Osteoblast (primary cell): ENCODE data around the gene HCFC1. TPM values are rescaled to one million over a fixed set of nuclear protein-coding genes. Genes with fewer than 3 reads are reported as not detected.

ENCODE experiments used
- DNase-seq: peaks from one replicate; pipeline ENCODE4 v3.0.0; 2011; ENCODE audit warnings: low spot score, mixed read lengths; ENCODE audit not compliant: insufficient read length; ENCODE audit errors: missing footprints
- H2AFZ ChIP-seq: 2 replicates; pipeline ENCODE4 v1.6.0; 2011; ENCODE audit warnings: mild to moderate bottlenecking, low read length
- H3K27ac ChIP-seq: 2 replicates; pipeline ENCODE4 v1.5.1; 2011; ENCODE audit warnings: mild to moderate bottlenecking, low read depth, low read length, moderate library complexity
- H3K27me3 ChIP-seq: 2 replicates; pipeline ENCODE4 v1.6.0; 2012; ENCODE audit warnings: mild to moderate bottlenecking, control low read depth, inconsistent platforms, low read length, moderate library complexity; ENCODE audit not compliant: insufficient read depth
- H3K36me3 ChIP-seq: 2 replicates; pipeline ENCODE4 v1.5.1; 2011; ENCODE audit warnings: mild to moderate bottlenecking, low read length, control low read depth, moderate library complexity; ENCODE audit not compliant: insufficient read depth
- H3K4me1 ChIP-seq: 2 replicates; pipeline ENCODE4 v1.5.1; 2011; ENCODE audit warnings: mild to moderate bottlenecking, low read length, control low read depth, moderate library complexity; ENCODE audit not compliant: insufficient read depth
- H3K4me2 ChIP-seq: 2 replicates; pipeline ENCODE4 v1.6.0; 2011; ENCODE audit warnings: mild to moderate bottlenecking, low read length; ENCODE audit not compliant: insufficient read depth
- H3K4me3 ChIP-seq: fragments of 200-600 bp; sonication (generic); 3 replicates; pipeline ENCODE4 v1.5.1; 2012; ENCODE audit warnings: mild to moderate bottlenecking, low read length, inconsistent platforms; ENCODE audit not compliant: insufficient read depth
- H3K79me2 ChIP-seq: 2 replicates; pipeline ENCODE4 v1.6.0; 2012; ENCODE audit warnings: mild to moderate bottlenecking, low read length, control low read depth, inconsistent platforms; ENCODE audit not compliant: insufficient read depth
- H3K9me3 ChIP-seq: 2 replicates; pipeline ENCODE4 v1.5.1; 2011; ENCODE audit warnings: low read depth, low read length, control low read depth
- H4K20me1 ChIP-seq: 2 replicates; pipeline ENCODE4 v1.6.0; 2012; ENCODE audit warnings: mild to moderate bottlenecking, low read length, control low read depth; ENCODE audit not compliant: insufficient read depth
- CTCF ChIP-seq: IDR thresholded peaks from 2 replicates; pipeline ENCODE4 v1.5.1; 2011; ENCODE audit warnings: mild to moderate bottlenecking, low read depth, low read length, moderate library complexity; ENCODE audit errors: extremely low read depth
- total RNA-seq: library from RNA; depleted of rRNA; stranded (reverse); fragments of >200 nt; gene quantifications from 2 replicates; pipeline ENCODE4 v1.2.3, GENCODE V29; 2012

Gene HCFC1
- total RNA-seq, 1 donor, result 24.6 TPM

GRCh38 chrX:153968754-153969124 is 2.9 kb downstream of the HCFC1 start:
- peak overlapping the region; percentile 99 for H3K4me3 ChIP-seq
- peaks cover 40% of the 10 kb centered on the region for H3K4me1 ChIP-seq
- H3K27me3 ChIP-seq, result no peaks in the 10 kb centered on the region
- no peak overlapping the region for H2AFZ ChIP-seq
- peaks cover 3% of the 10 kb centered on the region for H3K36me3 ChIP-seq
- TF ChIP-seq CTCF, result no peak
- DNase-seq, result no peak
- peak overlapping the region; percentile 94 for H3K4me2 ChIP-seq
- H3K9me3 ChIP-seq, result no peaks in the 10 kb centered on the region
- peak overlapping the region; percentile 45 for H3K27ac ChIP-seq
- H4K20me1 ChIP-seq, result peaks cover 63% of the 10 kb centered on the region
- peaks cover 67% of the 10 kb centered on the region for H3K79me2 ChIP-seq

GRCh38 chrX:153968255-153968654 is 3.4 kb downstream of the HCFC1 start:
- no peak for TF ChIP-seq CTCF
- Histone ChIP-seq H3K4me1 (peaks cover 36% of the 10 kb centered on the region), H3K4me3 (peak overlapping the region; percentile 99), H3K27ac (no peak overlapping the region), H3K36me3 (peaks cover 6% of the 10 kb centered on the region), H3K27me3 (no peaks in the 10 kb centered on the region), H3K9me3 (no peaks in the 10 kb centered on the region), H2AFZ (no peak overlapping the region), H4K20me1 (peaks cover 68% of the 10 kb centered on the region), H3K79me2 (peaks cover 67% of the 10 kb centered on the region), H3K4me2 (peak overlapping the region; percentile 94)
- no peak for DNase-seq

GRCh38 chrX:153967536-153968224 is 3.9 kb downstream of the HCFC1 start:
- Histone ChIP-seq H3K4me3 (peak overlapping the region; percentile 7), H4K20me1 (peaks cover 69% of the 10 kb centered on the region), H3K79me2 (peaks cover 71% of the 10 kb centered on the region), H3K36me3 (peaks cover 8% of the 10 kb centered on the region), H3K27me3 (no peaks in the 10 kb centered on the region), H3K4me2 (peak overlapping the region; percentile 94), H2AFZ (no peak overlapping the region), H3K27ac (peak overlapping the region; percentile 60), H3K9me3 (no peaks in the 10 kb centered on the region), H3K4me1 (peaks cover 34% of the 10 kb centered on the region)
- TF ChIP-seq CTCF, result no peak
- no peak for DNase-seq

GRCh38 chrX:153966841-153967535 is 4.6 kb downstream of the HCFC1 start:
- H4K20me1 ChIP-seq, result peaks cover 75% of the 10 kb centered on the region
- no peak for DNase-seq
- peak overlapping the region; percentile 45 for H3K4me2 ChIP-seq

More at GRCh38 chrX:153966841-153967535, 4.6 kb downstream of the HCFC1 start:
- Histone ChIP-seq H3K27ac (peak overlapping the region; percentile 60), H3K4me3 (no peak overlapping the region), H3K79me2 (peaks cover 78% of the 10 kb centered on the region), H3K36me3 (peaks cover 13% of the 10 kb centered on the region), H2AFZ (no peak overlapping the region), H3K9me3 (no peaks in the 10 kb centered on the region), H3K4me1 (peaks cover 34% of the 10 kb centered on the region), H3K27me3 (no peaks in the 10 kb centered on the region)
- no peak for TF ChIP-seq CTCF
